WTC11 (cell line): ENCODE measurements around the gene TROAP. TPM values are rescaled to one million over a fixed set of nuclear protein-coding genes. Genes with fewer than 3 reads are reported as not detected.

Experiments used
- ATAC-seq: fragments of 200-7000 bp; cut with Tn5 transposase; 2 replicates; pipeline ENCODE4 v1.10.0; 2021; ENCODE audit warnings: mild to moderate bottlenecking, moderate library complexity
- CTCF ChIA-PET: fragments of 300-600 bp; sonication (Branson Sonifier 250); formaldehyde crosslinking; loops from one replicate; lab custom pipeline; 2021; ENCODE audit warnings: antibody characterized with exemption; lab: Charles Lee
- POLR2A ChIA-PET: fragments of 350-600 bp; sonication (Branson Sonifier 250); formaldehyde crosslinking; loops from one replicate; lab custom pipeline; 2021; ENCODE audit warnings: antibody characterized with exemption; lab: Charles Lee
- DNase-seq: peaks from one replicate; pipeline ENCODE4 v3.0.0; 2021; ENCODE audit warnings: low spot score
- H3K27ac Mint-ChIP-seq: 2 replicates; pipeline ENCODE4 v1.8.0; 2021; ENCODE audit warnings: mixed read lengths
- H3K27me3 Mint-ChIP-seq: 2 replicates; pipeline ENCODE4 v1.8.0; 2021; ENCODE audit warnings: low read depth, mild to moderate bottlenecking, moderate library complexity, mixed read lengths
- H3K36me3 Mint-ChIP-seq: 2 replicates; pipeline ENCODE4 v1.8.0; 2021; ENCODE audit warnings: mixed read lengths
- H3K4me1 Mint-ChIP-seq: 2 replicates; pipeline ENCODE4 v1.8.0; 2022; ENCODE audit warnings: mixed read lengths
- H3K4me3 Mint-ChIP-seq: 2 replicates; pipeline ENCODE4 v1.8.0; 2021; ENCODE audit warnings: mild to moderate bottlenecking, moderate library complexity, mixed read lengths
- H3K9me3 Mint-ChIP-seq: 2 replicates; pipeline ENCODE4 v1.8.0; 2021; ENCODE audit warnings: mixed read lengths
- ATF1 ChIP-seq: sonication (generic); formaldehyde crosslinking; IDR thresholded peaks from 2 replicates; pipeline ENCODE4 v1.8.1; 2023; ENCODE audit warnings: mild to moderate bottlenecking, moderate library complexity, missing genetic modification reagents
- ATF2 ChIP-seq: sonication (generic); formaldehyde crosslinking; IDR thresholded peaks from 2 replicates; pipeline ENCODE4 v1.8.1; 2022; ENCODE audit warnings: low read depth, missing genetic modification reagents, borderline replicate concordance
- CBFB ChIP-seq: sonication (generic); formaldehyde crosslinking; IDR thresholded peaks from 2 replicates; pipeline ENCODE4 v1.8.1; 2022; ENCODE audit warnings: mild to moderate bottlenecking, low read depth, missing genetic modification reagents
- E2F5 ChIP-seq: sonication (generic); formaldehyde crosslinking; IDR thresholded peaks from 2 replicates; pipeline ENCODE4 v1.8.1; 2022; ENCODE audit warnings: mild to moderate bottlenecking, moderate library complexity, missing genetic modification reagents
- ESRRA ChIP-seq: sonication (generic); formaldehyde crosslinking; IDR thresholded peaks from 2 replicates; pipeline ENCODE4 v1.8.1; 2022; ENCODE audit warnings: mild to moderate bottlenecking, missing genetic modification reagents, borderline replicate concordance
- FOXJ3 ChIP-seq: sonication (generic); formaldehyde crosslinking; IDR thresholded peaks from 2 replicates; pipeline ENCODE4 v1.9.0; 2021; ENCODE audit warnings: missing genetic modification reagents, mild to moderate bottlenecking, borderline replicate concordance
- GRHL2 ChIP-seq: fragments of 250-450 bp; sonication (Bioruptor Pico); IDR thresholded peaks from 2 replicates; pipeline ENCODE4 v1.8.0; 2022; ENCODE audit warnings: mild to moderate bottlenecking, moderate library complexity; ENCODE audit not compliant: insufficient replicate concordance, severe bottlenecking
- HMGXB4 ChIP-seq: sonication (generic); formaldehyde crosslinking; IDR thresholded peaks from 2 replicates; pipeline ENCODE4 v1.8.1; 2023; ENCODE audit warnings: mild to moderate bottlenecking, moderate library complexity, missing genetic modification reagents
- JAZF1 ChIP-seq: fragments of 250-450 bp; sonication (Bioruptor Pico); IDR thresholded peaks from 2 replicates; pipeline ENCODE4 v1.9.0; 2021; ENCODE audit warnings: moderate library complexity, mild to moderate bottlenecking, inconsistent platforms
- MAX ChIP-seq: sonication (generic); formaldehyde crosslinking; IDR thresholded peaks from 2 replicates; pipeline ENCODE4 v1.8.0; 2022; ENCODE audit warnings: mild to moderate bottlenecking, missing genetic modification reagents
- NFATC4 ChIP-seq: fragments of 250-450 bp; sonication (Bioruptor Pico); IDR thresholded peaks from 2 replicates; pipeline ENCODE4 v1.9.0; 2021; ENCODE audit warnings: mild to moderate bottlenecking
- NFE2L1 ChIP-seq: sonication (generic); formaldehyde crosslinking; IDR thresholded peaks from 2 replicates; pipeline ENCODE4 v1.8.1; 2023; ENCODE audit warnings: missing genetic modification reagents
- NR3C1 ChIP-seq: sonication (generic); formaldehyde crosslinking; conservative IDR thresholded peaks from 2 replicates; pipeline ENCODE4 v1.8.1; 2023; ENCODE audit warnings: low read depth, mild to moderate bottlenecking, missing genetic modification reagents
- OVOL2 ChIP-seq: fragments of 250-450 bp; sonication (Bioruptor Pico); IDR thresholded peaks from 2 replicates; pipeline ENCODE4 v1.9.0; 2021; ENCODE audit warnings: mild to moderate bottlenecking, borderline replicate concordance
- PRDM15 ChIP-seq: sonication (generic); formaldehyde crosslinking; IDR thresholded peaks from 2 replicates; pipeline ENCODE4 v1.8.0; 2022; ENCODE audit warnings: missing genetic modification reagents
- PREB ChIP-seq: sonication (generic); formaldehyde crosslinking; IDR thresholded peaks from 2 replicates; pipeline ENCODE4 v1.8.1; 2022; ENCODE audit warnings: mild to moderate bottlenecking, missing genetic modification reagents, moderate library complexity, borderline replicate concordance
- RELA ChIP-seq: sonication (generic); formaldehyde crosslinking; IDR thresholded peaks from 2 replicates; pipeline ENCODE4 v1.8.1; 2022; ENCODE audit warnings: missing genetic modification reagents, mild to moderate bottlenecking, borderline replicate concordance
- SMAD4 ChIP-seq: sonication (generic); formaldehyde crosslinking; IDR thresholded peaks from 2 replicates; pipeline ENCODE4 v1.8.0; 2022; ENCODE audit warnings: mild to moderate bottlenecking, missing genetic modification reagents
- TEAD1 ChIP-seq: sonication (generic); formaldehyde crosslinking; IDR thresholded peaks from 2 replicates; pipeline ENCODE4 v1.8.0; 2022; ENCODE audit warnings: mild to moderate bottlenecking, missing genetic modification reagents
- TEAD4 ChIP-seq: sonication (generic); formaldehyde crosslinking; IDR thresholded peaks from 2 replicates; pipeline ENCODE4 v1.8.0; 2022; ENCODE audit warnings: mild to moderate bottlenecking, missing genetic modification reagents
- total RNA-seq: library from RNA; stranded (reverse); gene quantifications from 3 replicates; pipeline ENCODE4 v1.2.3, GENCODE V29; 2021

Gene TROAP
- total RNA-seq, 1 experiment from 2014 or later, result 89.2 TPM

GRCh38 chr12:49336645-49337584 lies 13.9 kb downstream of the TROAP start, which contains the start of gene C1QL4 (continued):
- TF ChIP-seq SMAD4 (CRISPR knock-in tag), result no peak
- TF ChIP-seq TEAD1 (CRISPR knock-in tag), result 0 out of 2 replicates have a peak, but pooled peaks have one; percentile 45
- TF ChIP-seq GRHL2 (CRISPR knock-in tag), result no peak
- TF ChIP-seq RELA, result no peak
- TF ChIP-seq TEAD4 (CRISPR knock-in tag), result no peak
- 0 out of 2 replicates have a peak, but pooled peaks have one; percentile 52 for TF ChIP-seq E2F5 (CRISPR knock-in tag)
- TF ChIP-seq NFE2L1, result no peak
- TF ChIP-seq PREB, result no peak
- peak; percentile 36; the same call in 1 of the 2 replicates for TF ChIP-seq HMGXB4 (CRISPR knock-in tag)

GRCh38 chr12:49338830-49339463 lies 15.9 kb downstream of the TROAP start:
- Mint-ChIP-seq H3K4me1 (peaks cover 49% of the 10 kb centered on the region), H3K36me3 (no peaks in the 10 kb centered on the region; the same call in 1 of the 2 replicates), H3K27ac (no peak overlapping the region), H3K4me3 (0 out of 2 replicates have a peak overlapping the region, but pooled peaks have one; percentile 15), H3K9me3 (no peaks in the 10 kb centered on the region), H3K27me3 (peaks cover 98% of the 10 kb centered on the region)
- ATAC-seq, result no peak
- CTCF ChIA-PET, result interaction anchor here (0.7 to 6.1 kb wide), 11 partner anchors 9 to 241 kb away, joined by 3 to 112 read pairs (median 5); partner anchors contain the start of genes DNAJC22, PRPH and TROAP
- DNase-seq, result no peak
- POLR2A ChIA-PET, result no interaction called here
- TF ChIP-seq SMAD4 (CRISPR knock-in tag) (no peak), CBFB (CRISPR knock-in tag) (no peak), JAZF1 (no peak), OVOL2 (CRISPR knock-in tag) (no peak), E2F5 (CRISPR knock-in tag) (no peak), ATF2 (CRISPR knock-in tag) (no peak), FOXJ3 (CRISPR knock-in tag) (no peak), TEAD4 (CRISPR knock-in tag) (no peak), PRDM15 (CRISPR knock-in tag) (no peak), ESRRA (CRISPR knock-in tag) (no peak), NFATC4 (CRISPR knock-in tag) (no peak), GRHL2 (CRISPR knock-in tag) (no peak), RELA (no peak), NR3C1 (CRISPR knock-in tag) (no peak), MAX (CRISPR knock-in tag) (no peak), ATF1 (no peak)
